WI38 (cell line): ENCODE measurements around the gene CANX.

ENCODE experiments used
- H3K4me3 ChIP-seq: 2 replicates; pipeline ENCODE4 v1.5.1; 2011; ENCODE audit warnings: low read depth, mild to moderate bottlenecking, control low read depth, low read length
- CTCF ChIP-seq: IDR thresholded peaks from 2 replicates; pipeline ENCODE4 v1.5.1; 2012; ENCODE audit warnings: low read depth, mild to moderate bottlenecking, control low read depth, low read length

The CANX gene

GRCh38 chr5:179764056-179764455 is 65.3 kb downstream of the CANX start:
- TF ChIP-seq CTCF = no peak
- H3K4me3 ChIP-seq = no peak overlapping the region

- H3K4me3 ChIP-seq = no peak overlapping the region
- TF ChIP-seq CTCF = no peak
Observed at GRCh38 chr5:179765400-179765799, 66.6 kb downstream of the CANX start.

GRCh38 chr5:179766021-179766725 is 67.4 kb downstream of the CANX start:
- 0 out of 2 replicates have a peak overlapping the region, but pooled peaks have one; percentile 6 for H3K4me3 ChIP-seq
- no peak for TF ChIP-seq CTCF

- 0 out of 2 replicates have a peak overlapping the region, but pooled peaks have one; percentile 6 for H3K4me3 ChIP-seq
- TF ChIP-seq CTCF = no peak
Observed at GRCh38 chr5:179766726-179767455, 68.1 kb downstream of the CANX start.

DNA sequence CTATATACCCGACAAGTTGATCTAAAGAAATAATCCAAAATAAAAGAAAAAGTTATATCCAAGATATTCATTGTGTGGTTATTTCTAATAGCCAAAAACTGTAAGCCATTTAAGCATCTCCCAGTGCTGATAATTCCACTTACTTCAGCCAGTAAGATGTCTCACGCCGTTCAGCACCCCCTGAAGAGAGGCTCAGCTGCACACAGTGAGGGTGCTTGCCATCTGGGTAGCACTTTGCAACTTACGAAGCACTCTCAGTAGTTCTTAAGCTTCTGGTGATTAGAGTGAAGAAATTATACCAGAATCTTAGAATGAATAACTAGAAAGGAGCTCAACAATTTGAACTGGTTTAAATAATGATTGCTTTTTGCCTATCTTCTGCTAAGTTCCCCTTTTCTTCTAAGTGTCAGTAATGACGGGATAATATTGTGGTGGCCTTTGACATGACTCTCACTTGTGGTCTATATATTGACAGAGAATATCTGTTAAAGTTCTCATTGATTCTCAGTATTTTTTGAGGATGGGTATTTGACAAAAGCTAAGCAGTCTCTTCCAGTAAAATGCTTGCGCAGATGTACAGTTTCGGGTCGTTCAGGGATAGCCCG is 68.8 kb downstream of the CANX start:
- no peak for TF ChIP-seq CTCF
- no peak overlapping the region for H3K4me3 ChIP-seq

DNA sequence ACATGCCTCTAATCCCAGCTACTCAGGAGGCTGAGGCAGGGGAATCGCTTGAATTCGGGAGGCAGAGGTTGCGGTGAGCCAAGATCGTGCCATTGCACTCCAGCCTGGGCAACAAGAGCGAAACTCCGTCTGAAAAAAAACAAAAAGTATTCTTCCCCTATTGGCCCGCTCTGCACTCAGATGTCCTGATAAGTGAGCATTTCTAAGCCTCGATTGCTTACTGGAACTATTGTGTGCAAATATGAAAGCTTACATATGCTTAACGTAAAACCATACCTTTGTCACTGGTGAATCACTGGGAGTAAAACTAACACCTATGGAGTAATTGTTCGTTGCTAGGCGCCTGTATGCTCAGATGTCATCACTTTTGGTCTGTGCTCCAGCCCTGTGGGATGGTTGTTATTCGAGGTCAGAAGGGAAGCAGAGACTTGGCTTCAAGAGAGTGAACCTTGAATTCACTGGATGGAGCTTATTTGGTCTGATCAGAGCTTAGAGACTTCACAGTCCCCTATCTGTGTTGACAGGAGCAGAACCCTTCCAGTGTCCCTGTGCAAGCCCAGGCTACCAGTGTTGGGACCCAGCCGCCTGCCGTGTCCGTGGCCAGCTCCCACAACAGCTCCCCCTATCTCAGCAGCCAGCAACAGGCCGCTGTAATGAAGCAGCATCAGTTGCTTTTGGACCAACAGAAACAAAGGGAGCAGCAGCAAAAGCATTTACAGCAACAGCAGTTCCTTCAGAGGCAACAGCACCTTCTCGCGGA is 69.7 kb downstream of the CANX start:
- H3K4me3 ChIP-seq = no peak overlapping the region
- TF ChIP-seq CTCF = no peak
